Measurements from ENCODE around the gene GALM.
"Not testable (repeated sequence)": the region's sequence is repeated elsewhere in the genome, so short reads cannot be mapped to it uniquely, and the experiment has no call there.

GALM gene

DNA sequence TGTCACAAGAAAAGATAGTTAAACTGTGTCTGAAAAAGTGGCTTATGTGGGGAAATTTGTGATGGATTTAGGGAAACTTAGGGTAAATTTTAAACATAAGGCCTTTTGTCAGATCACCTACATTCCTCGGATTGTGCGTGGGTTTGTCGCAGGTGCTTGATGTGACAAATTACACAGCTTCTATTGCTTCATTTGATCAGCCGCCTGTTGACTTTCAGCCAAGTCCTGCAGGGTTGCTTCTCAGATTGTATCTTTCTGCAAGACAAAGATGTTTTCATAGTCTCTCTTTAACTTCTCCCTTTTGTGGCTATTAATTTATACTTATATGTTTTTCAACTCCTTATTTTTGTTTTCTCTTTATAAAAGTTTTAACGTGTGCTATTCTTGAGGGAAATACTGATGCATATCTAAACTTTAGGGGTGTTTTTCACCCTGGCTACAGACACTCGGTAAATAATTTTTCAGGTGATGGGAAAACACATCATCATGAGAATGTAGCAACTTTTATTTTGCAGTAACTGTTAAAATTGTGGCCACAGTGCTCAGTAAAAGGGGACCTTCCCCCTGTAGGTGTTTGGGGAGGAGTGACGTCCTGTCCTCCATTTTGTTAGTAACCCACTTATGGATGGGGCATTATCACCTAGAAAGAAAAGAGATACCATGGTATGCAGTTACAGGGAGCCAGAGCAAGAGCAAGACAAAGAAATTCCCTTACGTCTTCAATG lies 31.4 kb downstream of the GALM start:
- TF ChIP-seq, protein P1, sequence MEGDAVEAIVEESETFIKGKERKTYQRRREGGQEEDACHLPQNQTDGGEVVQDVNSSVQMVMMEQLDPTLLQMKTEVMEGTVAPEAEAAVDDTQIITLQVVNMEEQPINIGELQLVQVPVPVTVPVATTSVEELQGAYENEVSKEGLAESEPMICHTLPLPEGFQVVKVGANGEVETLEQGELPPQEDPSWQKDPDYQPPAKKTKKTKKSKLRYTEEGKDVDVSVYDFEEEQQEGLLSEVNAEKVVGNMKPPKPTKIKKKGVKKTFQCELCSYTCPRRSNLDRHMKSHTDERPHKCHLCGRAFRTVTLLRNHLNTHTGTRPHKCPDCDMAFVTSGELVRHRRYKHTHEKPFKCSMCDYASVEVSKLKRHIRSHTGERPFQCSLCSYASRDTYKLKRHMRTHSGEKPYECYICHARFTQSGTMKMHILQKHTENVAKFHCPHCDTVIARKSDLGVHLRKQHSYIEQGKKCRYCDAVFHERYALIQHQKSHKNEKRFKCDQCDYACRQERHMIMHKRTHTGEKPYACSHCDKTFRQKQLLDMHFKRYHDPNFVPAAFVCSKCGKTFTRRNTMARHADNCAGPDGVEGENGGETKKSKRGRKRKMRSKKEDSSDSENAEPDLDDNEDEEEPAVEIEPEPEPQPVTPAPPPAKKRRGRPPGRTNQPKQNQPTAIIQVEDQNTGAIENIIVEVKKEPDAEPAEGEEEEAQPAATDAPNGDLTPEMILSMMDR (IDR thresholded peaks at IDR 0.05; ENCODE audit: borderline replicate concordance, insufficient read depth, low read depth, low read length) = no peak
- H3K4me3 ChIP-seq (ENCODE audit: low read depth, low read length) = no peak overlapping the region

DNA sequence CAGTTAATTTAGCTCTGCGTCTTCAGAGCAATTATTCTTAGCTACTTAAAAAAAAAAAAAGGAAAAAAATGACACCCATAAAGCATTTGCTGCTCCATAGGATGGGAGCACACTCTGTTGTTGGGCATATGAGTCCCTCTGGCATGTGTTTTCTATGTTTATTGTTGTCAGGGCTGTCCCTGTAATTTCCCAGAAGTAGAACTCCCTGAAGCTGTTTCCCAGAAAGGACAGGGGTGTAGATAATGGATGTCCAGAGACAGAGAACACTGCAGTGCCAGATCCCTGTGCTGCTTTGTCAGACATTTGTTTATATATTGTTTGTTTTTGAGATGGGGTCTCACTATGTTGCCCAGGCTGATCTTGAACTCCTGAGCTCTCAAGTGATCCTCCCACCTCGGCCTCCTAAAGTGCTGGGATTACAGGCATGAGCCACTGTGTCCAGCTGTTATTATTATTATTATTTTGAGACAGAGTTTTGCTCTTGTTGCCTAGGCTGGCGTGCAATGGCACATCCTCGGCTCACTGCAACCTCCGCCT lies 32.6 kb downstream of the GALM start:
- TF ChIP-seq, protein P1 (IDR thresholded peaks at IDR 0.05; ENCODE audit: borderline replicate concordance, insufficient read depth, low read depth, low read length) = no peak
- no peak overlapping the region for H3K4me3 ChIP-seq (ENCODE audit: low read depth, low read length)

DNA sequence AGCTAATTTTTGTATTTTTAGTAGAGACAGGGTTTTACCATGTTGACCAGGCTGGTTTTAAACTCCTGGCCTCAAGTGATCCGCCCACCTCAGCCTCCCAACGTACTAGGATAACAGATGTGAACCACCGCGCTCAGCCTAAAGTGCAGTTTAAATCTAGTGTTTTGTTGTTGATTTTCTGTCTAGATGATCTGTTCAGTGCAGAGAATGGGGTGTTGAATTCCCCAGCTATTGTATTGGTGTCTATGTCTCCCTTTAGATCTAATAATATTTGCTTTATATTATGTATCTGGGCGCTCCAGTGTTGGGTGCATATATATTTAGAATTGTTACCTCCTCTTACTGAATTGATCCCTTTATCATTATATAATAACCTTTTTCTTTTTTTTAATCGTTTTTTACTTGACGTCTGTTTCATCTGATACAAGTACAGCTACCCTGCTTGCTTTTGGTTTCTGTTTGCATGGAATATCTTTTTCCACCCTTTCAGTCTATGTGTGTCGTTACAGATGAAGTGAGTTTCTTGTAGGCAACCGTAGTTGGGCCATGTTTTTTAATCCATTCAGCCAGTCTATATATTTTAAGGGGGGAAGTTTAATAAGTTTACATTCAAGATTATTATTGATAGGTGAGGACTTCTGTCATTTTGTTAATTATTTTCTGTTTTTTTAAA lies 34.3 kb downstream of the GALM start:
- TF ChIP-seq, protein P1 (IDR thresholded peaks at IDR 0.05; ENCODE audit: borderline replicate concordance, insufficient read depth, low read depth, low read length) = no peak
- no peak overlapping the region for H3K4me3 ChIP-seq (ENCODE audit: low read depth, low read length)

DNA sequence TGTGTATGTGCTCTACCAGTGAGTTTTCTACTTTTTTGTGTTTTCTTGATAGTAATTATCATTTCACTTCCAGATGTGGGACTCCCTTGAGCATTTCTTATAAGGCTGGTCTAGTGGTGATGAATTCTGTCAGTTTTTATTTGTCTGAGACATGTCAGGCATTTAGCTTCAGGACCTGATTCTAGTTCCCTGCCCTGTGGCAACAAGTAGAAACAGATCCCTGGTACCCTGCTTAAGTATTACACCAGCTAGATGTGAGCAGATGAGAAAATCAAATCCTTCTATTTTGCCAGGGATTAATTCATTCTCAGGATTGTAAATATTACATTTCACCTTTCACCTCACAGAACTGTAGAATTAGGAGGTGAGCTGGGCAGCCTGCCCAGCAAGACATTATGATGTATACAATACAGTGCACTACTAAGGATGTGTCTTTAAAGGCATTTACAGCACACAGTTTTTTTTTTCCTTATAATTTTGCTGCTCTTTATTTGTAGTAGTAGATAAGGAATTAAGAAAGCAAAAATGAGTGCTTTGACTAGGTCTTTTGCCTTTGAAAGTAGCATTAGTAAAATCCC lies 35.1 kb downstream of the GALM start:
- TF ChIP-seq, protein P1 (IDR thresholded peaks at IDR 0.05; ENCODE audit: borderline replicate concordance, insufficient read depth, low read depth, low read length) = no peak
- H3K4me3 ChIP-seq (ENCODE audit: low read depth, low read length) = no peak overlapping the region

DNA sequence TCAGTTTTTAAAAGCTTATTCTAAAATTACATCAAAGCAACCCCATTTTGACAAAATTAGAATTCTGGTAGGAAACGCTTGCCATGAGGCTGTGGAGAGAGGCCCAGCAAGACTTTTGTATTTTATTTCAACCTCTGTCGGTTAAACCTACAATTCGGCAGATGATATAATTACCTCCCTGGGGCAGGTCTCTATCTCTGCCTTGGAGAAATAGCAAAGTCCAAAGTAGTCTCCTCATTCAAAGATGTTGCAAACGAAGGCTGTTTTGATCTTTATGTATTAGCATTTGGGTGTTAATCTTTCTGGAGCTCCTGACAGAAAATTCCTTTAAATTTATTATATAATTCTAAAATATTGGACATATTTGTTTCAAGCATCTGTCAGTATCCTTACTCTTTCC lies 35.6 kb downstream of the GALM start:
- TF ChIP-seq, protein P1 (IDR thresholded peaks at IDR 0.05; ENCODE audit: borderline replicate concordance, insufficient read depth, low read depth, low read length) = no peak
- H3K4me3 ChIP-seq (ENCODE audit: low read depth, low read length) = no peak overlapping the region

DNA sequence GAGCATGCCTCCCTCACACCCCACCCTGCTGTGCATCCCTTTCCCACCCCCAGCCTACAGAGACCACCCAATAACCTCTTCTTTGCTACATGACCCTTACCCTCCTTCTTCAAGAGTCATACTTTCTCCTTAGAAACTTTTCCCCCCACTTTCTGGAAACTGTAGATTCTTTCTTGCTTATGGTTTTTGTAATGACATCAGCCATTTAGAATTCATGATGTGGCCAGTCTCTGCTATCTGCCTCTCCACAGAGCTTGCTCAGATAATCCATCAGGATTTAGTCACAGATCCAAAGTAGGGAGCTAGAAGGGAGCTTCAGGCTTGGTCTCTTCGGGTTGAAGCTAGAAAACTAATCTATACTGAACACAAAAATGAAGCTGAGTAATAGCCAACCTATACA lies 36.5 kb downstream of the GALM start:
- no peak overlapping the region for H3K4me3 ChIP-seq (ENCODE audit: low read depth, low read length)
- TF ChIP-seq, protein P1 (IDR thresholded peaks at IDR 0.05; ENCODE audit: borderline replicate concordance, insufficient read depth, low read depth, low read length) = no peak

DNA sequence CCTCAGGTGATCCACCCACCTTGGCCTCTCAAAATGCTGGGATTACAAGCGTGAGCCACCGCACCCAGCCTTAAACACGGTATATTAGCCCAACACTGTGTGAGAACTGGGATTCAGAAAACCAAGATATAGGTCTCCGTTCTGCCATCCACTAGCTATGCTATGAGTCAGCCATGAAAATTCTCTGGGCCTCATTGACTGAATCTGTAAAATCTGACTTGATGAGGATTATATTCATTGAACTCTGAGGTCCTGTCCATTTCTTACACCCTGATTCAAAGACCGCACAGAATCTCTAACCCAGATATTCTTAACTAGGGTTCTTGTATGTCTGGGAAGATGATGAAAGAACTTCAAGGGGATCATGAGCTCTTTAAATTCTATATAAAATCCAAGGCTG lies 37.4 kb downstream of the GALM start:
- not testable (repeated sequence) for H3K4me3 ChIP-seq (ENCODE audit: low read depth, low read length)

All from GM12875 (cell line).